Measurements from ENCODE around the gene DSE.

Gene DSE

DNA sequence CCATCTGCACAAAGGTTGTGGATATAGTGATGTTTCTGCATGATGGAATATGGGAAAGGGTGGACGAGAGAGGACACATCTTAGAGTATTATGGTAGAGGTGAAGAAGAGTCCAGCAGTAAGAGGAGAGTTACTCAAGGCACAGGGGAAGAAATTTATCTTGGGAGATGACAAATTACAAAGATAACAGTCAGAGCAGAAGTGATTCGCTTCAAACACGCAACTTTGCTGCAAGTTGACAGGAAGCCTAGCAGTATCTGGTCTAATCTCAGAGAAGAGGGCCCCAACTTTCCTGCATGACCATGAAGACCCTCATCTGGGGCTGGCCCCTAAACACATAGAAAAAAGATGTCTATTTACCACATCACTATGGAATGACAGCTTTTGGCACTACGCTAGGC lies 89.2 kb downstream of the DSE start:
- Mint-ChIP-seq H3K27me3 (no peaks in the 10 kb centered on the region), H3K4me1 (peaks cover 21% of the 10 kb centered on the region), H3K9me3 (no peaks in the 10 kb centered on the region), H3K4me3 (no peak overlapping the region), H3K27ac (no peak overlapping the region), H3K36me3 (no peaks in the 10 kb centered on the region)
- no peak for ATAC-seq (ENCODE audit: low read depth)
- no peak for DNase-seq (ENCODE audit: low spot score in 2 of 2)

DNA sequence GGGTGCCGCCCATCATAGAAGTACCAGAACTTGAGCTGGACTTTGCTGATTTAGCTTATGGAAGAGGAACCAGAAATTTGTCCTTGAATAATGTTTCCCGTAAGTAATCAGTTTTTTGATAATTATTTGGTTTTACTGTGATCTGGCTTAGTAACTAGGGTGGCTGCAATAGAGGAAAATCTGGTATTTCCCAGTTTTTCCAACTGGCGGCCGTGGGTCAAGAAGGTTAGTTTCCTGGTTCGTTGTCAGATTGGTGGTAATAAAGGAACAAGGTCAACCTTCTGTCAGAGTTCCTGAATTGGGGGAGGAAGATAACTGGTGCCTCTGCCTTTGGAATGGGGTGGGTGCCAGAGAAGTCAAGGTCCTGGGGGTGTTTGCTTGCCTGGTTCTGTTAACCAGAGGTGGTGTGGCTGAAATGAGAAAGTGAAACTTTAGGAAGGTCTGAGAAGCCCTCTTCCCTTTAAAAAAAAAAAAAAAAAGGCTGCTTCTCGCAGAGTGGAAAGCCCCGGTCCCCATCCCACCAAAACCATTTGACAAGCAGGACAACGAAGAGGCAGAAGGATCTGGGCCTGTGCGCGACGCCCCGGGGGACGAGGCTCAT lies 90.7 kb downstream of the DSE start, which contains the start of gene CALHM6:
Gene CALHM6, plus strand, starts transcription at position 45 of the 601 bp plus-strand sequence. Its CDS starts 555 bp downstream, at position 600.
- H3K4me3 Mint-ChIP-seq: peak within 1 kb of the TSS; percentile 83
- peaks cover 29% of the 10 kb centered on the region for H3K4me1 Mint-ChIP-seq
- no peaks in the 10 kb centered on the region for H3K36me3 Mint-ChIP-seq
- DNase-seq (ENCODE audit: low spot score in 2 of 2): no peak
- peak within 1 kb of the TSS; percentile 95 for H3K27ac Mint-ChIP-seq
- no peaks in the 10 kb centered on the region for H3K9me3 Mint-ChIP-seq
- peak; percentile 6 for ATAC-seq (ENCODE audit: low read depth)
- H3K27me3 Mint-ChIP-seq: no peaks in the 10 kb centered on the region

DNA sequence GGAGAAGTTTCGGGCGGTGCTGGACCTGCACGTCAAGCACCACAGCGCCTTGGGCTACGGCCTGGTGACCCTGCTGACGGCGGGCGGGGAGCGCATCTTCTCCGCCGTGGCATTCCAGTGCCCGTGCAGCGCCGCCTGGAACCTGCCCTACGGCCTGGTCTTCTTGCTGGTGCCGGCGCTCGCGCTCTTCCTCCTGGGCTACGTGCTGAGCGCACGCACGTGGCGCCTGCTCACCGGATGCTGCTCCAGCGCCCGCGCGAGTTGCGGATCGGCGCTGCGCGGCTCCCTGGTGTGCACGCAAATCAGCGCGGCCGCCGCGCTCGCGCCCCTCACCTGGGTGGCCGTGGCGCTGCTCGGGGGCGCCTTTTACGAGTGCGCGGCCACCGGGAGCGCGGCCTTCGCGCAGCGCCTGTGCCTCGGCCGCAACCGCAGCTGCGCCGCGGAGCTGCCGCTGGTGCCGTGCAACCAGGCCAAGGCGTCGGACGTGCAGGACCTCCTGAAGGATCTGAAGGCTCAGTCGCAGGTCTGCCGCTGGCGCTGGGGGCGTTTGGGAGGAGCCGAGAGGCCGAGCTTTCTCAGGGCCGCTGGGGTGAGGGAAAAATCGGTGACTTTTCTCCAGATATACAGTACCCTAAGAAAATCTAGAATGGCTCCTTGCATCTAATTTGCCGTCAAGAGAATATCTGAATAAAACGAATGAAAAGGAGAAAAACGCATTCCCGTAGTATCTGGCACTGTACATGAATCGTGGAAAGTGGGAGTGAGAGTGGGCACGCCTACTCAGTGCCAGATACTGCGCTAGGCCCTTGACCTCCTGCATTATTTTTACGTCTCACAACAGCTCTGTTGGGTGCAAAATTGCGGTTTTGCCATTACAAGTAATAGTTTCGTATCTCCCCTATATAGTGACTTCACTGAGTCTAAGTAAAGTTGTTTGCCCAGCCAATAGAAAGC lies 91.5 kb downstream of the DSE start:
- Mint-ChIP-seq H3K4me3 (peak overlapping the region; percentile 83), H3K27ac (peak overlapping the region; percentile 95), H3K36me3 (no peaks in the 10 kb centered on the region), H3K4me1 (peaks cover 36% of the 10 kb centered on the region), H3K9me3 (no peaks in the 10 kb centered on the region), H3K27me3 (no peaks in the 10 kb centered on the region)
- peak; percentile 49 to 64 for DNase-seq (ENCODE audit: low spot score in 2 of 2)
- ATAC-seq (ENCODE audit: low read depth): peak; percentile 64

DNA sequence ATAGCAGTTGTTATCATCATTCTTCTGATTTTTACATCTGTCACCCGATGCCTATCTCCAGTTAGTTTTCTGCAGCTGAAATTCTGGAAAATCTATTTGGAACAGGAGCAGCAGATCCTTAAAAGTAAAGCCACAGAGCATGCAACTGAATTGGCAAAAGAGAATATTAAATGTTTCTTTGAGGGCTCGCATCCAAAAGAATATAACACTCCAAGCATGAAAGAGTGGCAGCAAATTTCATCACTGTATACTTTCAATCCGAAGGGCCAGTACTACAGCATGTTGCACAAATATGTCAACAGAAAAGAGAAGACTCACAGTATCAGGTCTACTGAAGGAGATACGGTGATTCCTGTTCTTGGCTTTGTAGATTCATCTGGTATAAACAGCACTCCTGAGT lies 92.6 kb downstream of the DSE start:
- Mint-ChIP-seq H3K36me3 (no peaks in the 10 kb centered on the region), H3K4me3 (no peak overlapping the region), H3K4me1 (peaks cover 42% of the 10 kb centered on the region), H3K9me3 (no peaks in the 10 kb centered on the region), H3K27ac (peak overlapping the region; percentile 95), H3K27me3 (no peaks in the 10 kb centered on the region)
- no peak for ATAC-seq (ENCODE audit: low read depth)
- DNase-seq (ENCODE audit: low spot score in 2 of 2): no peak

DNA sequence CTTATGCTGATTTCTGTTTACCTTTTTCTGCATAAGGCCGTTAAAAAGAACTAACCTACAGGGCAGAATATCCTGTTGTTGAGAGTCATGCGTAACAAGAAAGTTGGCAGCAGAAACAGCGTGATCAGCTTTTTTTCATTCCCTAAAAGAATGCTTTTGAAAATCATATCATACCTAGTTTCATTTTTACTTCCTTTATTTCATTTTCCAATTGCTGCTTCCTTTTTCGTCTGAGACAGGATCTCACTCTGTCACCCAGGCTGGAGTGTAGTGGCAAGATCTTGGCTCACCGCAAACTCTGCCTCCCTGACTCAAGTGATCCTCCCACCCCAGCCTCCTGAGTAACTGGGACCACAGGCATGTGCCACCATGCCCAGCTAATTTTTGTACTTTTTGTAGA lies 94.5 kb downstream of the DSE start:
- H3K27ac Mint-ChIP-seq: peak overlapping the region; percentile 94
- ATAC-seq (ENCODE audit: low read depth) (peak; percentile 76), DNase-seq (ENCODE audit: low spot score in 2 of 2) (peak; percentile 27 to 35)
- H3K9me3 Mint-ChIP-seq: no peaks in the 10 kb centered on the region
- H3K4me3 Mint-ChIP-seq: peak overlapping the region; percentile 21
- no peaks in the 10 kb centered on the region for H3K27me3 Mint-ChIP-seq
- peaks cover 46% of the 10 kb centered on the region for H3K4me1 Mint-ChIP-seq
- no peaks in the 10 kb centered on the region for H3K36me3 Mint-ChIP-seq

DNA sequence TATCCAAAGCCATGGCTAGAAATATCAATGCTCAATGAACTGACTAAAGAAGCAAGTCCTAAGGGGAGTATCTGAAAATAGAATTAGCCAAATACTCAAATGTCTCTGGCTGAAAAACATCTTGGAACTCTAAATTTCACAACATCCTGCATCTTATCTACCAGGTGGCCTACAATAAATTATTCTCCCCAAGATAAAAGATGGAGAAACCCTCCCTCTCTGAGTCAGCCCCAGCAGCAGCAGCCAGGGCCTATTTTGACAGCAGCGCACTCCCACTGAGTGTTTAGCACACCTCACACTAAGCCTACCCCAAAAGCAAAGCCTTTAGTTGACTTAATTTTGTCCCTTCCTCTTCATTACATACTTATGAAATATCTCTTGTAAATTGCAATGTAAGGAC lies 96.3 kb downstream of the DSE start:
- Mint-ChIP-seq H3K4me3 (no peak overlapping the region), H3K4me1 (peaks cover 36% of the 10 kb centered on the region), H3K27me3 (no peaks in the 10 kb centered on the region), H3K9me3 (no peaks in the 10 kb centered on the region), H3K27ac (peak overlapping the region; percentile 94), H3K36me3 (no peaks in the 10 kb centered on the region)
- ATAC-seq (ENCODE audit: low read depth) (no peak), DNase-seq (ENCODE audit: low spot score in 2 of 2) (no peak)

DNA sequence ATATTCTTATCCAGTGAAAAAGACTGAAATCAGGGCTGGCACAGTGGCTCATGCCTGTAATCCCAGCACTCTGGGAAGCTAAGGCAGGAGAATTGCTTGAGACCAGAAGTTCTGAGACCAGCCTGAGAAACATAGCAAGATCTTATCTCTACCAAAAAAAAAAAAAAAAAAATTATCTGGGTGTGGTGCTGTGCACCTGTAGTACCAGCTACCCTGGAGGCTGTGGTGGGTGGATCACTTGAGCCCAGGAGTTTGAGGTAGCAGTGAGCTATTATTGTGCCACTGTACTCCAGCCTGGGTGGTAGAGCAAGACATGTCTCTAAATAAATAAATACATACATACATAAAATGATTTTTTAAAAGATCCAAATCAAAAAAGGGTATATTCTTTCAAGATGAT lies 96.8 kb downstream of the DSE start:
- DNase-seq (ENCODE audit: low spot score in 2 of 2) (no peak), ATAC-seq (ENCODE audit: low read depth) (peak; percentile 32)
- H3K9me3 Mint-ChIP-seq: no peaks in the 10 kb centered on the region
- H3K27ac Mint-ChIP-seq: peak overlapping the region; percentile 94
- peaks cover 36% of the 10 kb centered on the region for H3K4me1 Mint-ChIP-seq
- no peaks in the 10 kb centered on the region for H3K36me3 Mint-ChIP-seq
- no peak overlapping the region for H3K4me3 Mint-ChIP-seq
- no peaks in the 10 kb centered on the region for H3K27me3 Mint-ChIP-seq

DNA sequence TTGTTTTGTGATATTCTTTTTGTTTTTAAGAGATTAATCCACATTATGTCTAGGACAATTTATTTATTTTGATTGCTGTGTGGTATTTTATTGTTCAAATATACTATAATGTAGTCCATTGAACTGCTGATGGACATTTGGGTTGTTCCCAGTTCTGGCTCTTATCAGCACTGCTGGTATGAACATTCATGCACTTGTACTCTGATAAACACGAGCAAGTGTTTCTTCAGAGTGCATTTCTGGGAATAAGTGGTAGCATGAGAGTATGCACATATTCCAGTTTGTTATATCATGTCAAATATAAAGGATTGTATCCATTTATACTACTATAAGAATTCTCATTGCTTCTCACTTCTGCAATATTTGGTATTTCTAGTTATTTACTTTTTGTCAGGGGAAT lies 97.5 kb downstream of the DSE start:
- Mint-ChIP-seq H3K27me3 (no peaks in the 10 kb centered on the region), H3K27ac (peak overlapping the region; percentile 13), H3K4me3 (no peak overlapping the region), H3K9me3 (no peaks in the 10 kb centered on the region), H3K36me3 (no peaks in the 10 kb centered on the region), H3K4me1 (peaks cover 32% of the 10 kb centered on the region)
- DNase-seq (ENCODE audit: low spot score in 2 of 2): no peak
- ATAC-seq (ENCODE audit: low read depth): no peak

DNA sequence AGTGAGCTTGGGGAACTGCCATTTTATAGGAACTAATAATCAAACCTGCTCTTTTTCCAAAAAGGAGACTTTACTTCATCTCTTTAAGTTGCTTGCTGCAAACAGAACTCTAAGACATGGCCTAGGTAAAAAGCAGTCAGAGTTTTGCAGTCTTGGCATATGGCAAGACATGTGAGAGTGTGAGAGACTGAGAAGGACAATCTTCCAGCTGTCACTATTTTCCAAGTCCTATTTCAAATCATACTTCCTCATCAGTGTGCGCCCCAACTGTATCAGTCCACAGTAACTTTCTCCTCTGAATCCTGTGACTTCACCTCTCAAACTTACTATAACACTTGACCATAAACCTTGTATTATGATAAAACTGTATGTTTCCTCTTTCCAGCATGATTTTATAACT lies 100.8 kb downstream of the DSE start:
- no peaks in the 10 kb centered on the region for H3K27me3 Mint-ChIP-seq
- ATAC-seq (ENCODE audit: low read depth) (no peak), DNase-seq (ENCODE audit: low spot score in 2 of 2) (no peak)
- peaks cover 33% of the 10 kb centered on the region for H3K4me1 Mint-ChIP-seq
- no peaks in the 10 kb centered on the region for H3K36me3 Mint-ChIP-seq
- H3K9me3 Mint-ChIP-seq: no peaks in the 10 kb centered on the region
- no peak overlapping the region for H3K27ac Mint-ChIP-seq
- no peak overlapping the region for H3K4me3 Mint-ChIP-seq

DNA sequence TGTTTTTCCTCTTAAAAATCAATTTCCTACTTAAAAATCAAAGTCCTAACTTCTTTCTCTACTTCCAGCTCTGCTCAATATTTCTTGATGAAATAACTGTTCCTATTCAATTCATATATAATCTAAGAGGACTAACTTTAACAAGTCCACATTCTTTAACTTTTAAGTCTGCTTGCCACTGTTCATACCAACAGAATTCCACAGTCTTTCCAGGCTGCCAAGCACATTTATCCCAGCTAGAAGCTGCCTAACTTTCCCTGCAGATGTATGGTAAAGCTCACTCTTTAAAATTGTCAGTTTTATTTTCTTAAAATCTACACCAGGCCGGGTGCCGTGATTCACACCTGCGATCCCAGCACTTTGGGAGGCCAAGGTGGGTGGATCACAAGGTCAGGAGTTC lies 102.0 kb downstream of the DSE start:
- Mint-ChIP-seq H3K36me3 (no peaks in the 10 kb centered on the region), H3K27ac (no peak overlapping the region), H3K9me3 (peaks cover 4% of the 10 kb centered on the region), H3K4me1 (peaks cover 29% of the 10 kb centered on the region), H3K27me3 (no peaks in the 10 kb centered on the region), H3K4me3 (no peak overlapping the region)
- no peak for ATAC-seq (ENCODE audit: low read depth)
- no peak for DNase-seq (ENCODE audit: low spot score in 2 of 2)

DNA sequence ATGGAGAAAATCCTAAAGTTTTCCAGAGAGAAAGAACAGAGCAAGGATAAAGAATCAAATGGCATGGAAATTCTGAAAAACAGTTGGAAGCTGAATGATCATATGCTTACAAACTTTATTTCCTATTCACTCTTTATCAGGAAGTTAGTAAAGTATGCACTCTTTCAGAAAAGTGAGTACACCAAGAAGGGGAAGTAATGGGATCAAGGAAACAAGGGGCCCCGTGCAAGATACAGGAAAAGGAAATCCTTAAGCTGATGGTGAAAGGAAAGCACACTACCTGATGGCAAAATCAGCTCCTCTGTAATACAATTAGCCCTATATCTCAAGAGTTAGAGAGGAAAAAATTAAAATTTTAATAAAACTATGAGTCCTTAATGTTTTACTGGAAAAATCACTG lies 104.4 kb downstream of the DSE start:
- peaks cover 5% of the 10 kb centered on the region for H3K9me3 Mint-ChIP-seq
- H3K36me3 Mint-ChIP-seq: no peaks in the 10 kb centered on the region
- no peaks in the 10 kb centered on the region for H3K27me3 Mint-ChIP-seq
- peak overlapping the region; percentile 86 for H3K4me3 Mint-ChIP-seq
- H3K27ac Mint-ChIP-seq: peak overlapping the region; percentile 88
- no peak for ATAC-seq (ENCODE audit: low read depth)
- peaks cover 22% of the 10 kb centered on the region for H3K4me1 Mint-ChIP-seq
- DNase-seq (ENCODE audit: low spot score in 2 of 2): no peak

DNA sequence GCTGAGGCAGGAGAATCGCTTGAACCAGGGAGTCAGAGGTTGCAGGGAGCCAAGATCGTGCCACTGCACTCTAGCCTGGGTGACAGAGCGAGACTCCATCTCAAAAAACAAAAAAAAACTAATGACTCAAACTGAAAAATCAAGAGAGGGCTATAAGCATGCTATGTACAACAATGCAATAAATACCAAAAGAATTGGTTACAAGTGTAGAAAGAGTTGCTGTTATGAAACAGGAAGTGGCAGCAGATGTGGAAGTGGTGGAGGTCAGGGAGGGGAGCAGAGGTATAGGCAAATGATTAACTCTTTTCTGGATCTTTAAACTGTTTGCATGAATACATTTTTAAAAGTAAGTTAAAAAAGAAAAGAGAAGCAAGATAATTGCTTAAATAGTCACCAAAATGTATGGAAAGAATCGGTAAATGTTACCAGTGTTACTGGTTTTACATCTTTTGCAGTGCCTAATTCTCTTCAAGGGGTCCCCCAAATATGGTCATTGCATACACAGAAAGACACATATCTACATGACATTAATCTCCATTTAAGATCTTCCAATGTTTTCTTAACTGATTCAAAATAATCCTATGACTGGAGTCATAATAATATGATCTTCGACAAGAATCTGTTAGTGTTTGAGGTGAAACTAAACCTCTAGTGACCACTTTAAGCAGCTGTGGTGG lies 105.4 kb downstream of the DSE start:
- no peaks in the 10 kb centered on the region for H3K36me3 Mint-ChIP-seq
- H3K27ac Mint-ChIP-seq: peak overlapping the region; percentile 88
- peaks cover 5% of the 10 kb centered on the region for H3K9me3 Mint-ChIP-seq
- peaks cover 22% of the 10 kb centered on the region for H3K4me1 Mint-ChIP-seq
- H3K27me3 Mint-ChIP-seq: no peaks in the 10 kb centered on the region
- DNase-seq (ENCODE audit: low spot score in 2 of 2) (peak in 1 of 2 donors; percentile 42), ATAC-seq (ENCODE audit: low read depth) (peak; percentile 98)
- peak overlapping the region; percentile 86 for H3K4me3 Mint-ChIP-seq

DNA sequence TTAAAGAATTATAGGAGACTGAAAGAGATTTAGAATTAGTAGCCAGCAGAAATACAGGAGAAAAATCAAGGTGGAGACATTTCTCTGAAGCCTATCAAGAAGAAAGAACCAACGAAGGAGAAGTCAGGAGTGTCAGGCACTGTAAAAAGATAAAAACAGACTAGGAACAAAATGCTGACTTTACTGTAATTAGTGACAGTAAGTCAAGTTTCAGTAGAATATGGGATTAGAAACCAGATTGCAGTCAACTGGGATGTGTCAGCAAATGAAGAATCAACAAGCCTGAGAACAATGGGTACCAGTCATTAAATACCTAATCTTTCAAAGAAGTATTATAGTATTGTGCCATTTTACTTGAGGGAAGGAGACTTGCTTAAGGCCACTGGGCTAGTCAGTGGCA lies 112.0 kb downstream of the DSE start:
- Mint-ChIP-seq H3K27ac (no peak overlapping the region), H3K9me3 (peaks cover 2% of the 10 kb centered on the region), H3K4me3 (no peak overlapping the region), H3K36me3 (no peaks in the 10 kb centered on the region), H3K4me1 (peaks cover 3% of the 10 kb centered on the region), H3K27me3 (no peaks in the 10 kb centered on the region)
- ATAC-seq (ENCODE audit: low read depth) (no peak), DNase-seq (ENCODE audit: low spot score in 2 of 2) (no peak)

DNA sequence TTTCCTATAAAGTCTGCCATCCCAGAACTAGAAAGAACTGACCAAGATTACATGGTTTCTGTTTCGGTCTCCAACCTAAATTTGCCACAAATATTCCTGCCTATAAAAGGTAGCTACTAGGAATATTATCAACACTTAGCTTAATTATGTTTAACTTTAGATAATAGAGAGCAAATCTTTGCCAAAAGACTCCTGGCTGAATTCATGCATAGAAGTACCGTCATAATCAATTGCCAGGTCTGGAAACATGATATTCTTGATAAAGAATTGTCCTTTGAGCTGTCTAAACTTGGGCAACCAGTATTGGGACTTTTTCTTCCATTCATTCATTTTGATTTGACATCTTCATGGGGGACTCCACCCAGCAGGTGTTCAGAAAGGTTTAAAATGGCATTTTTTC lies 112.9 kb downstream of the DSE start:
- peaks cover 3% of the 10 kb centered on the region for H3K4me1 Mint-ChIP-seq
- no peaks in the 10 kb centered on the region for H3K9me3 Mint-ChIP-seq
- H3K27ac Mint-ChIP-seq: no peak overlapping the region
- H3K36me3 Mint-ChIP-seq: no peaks in the 10 kb centered on the region
- no peaks in the 10 kb centered on the region for H3K27me3 Mint-ChIP-seq
- H3K4me3 Mint-ChIP-seq: no peak overlapping the region
- ATAC-seq (ENCODE audit: low read depth): no peak
- DNase-seq (ENCODE audit: low spot score in 2 of 2): no peak

Data from memory B cell (primary cell).